Measurements from ENCODE around the gene SRP9. TPM values are rescaled to one million over a fixed set of nuclear protein-coding genes. Genes with fewer than 3 reads are reported as not detected.

Gene SRP9
- polyA plus RNA-seq, 1 of the 3 experiments (the other 2 are of a cell fraction): 156 TPM

GRCh38 chr1:225766967-225767633 is 10.5 kb upstream of the SRP9 start:
- peak; percentile 72 for DNase-seq
- Histone ChIP-seq H3K4me3 (ENCODE audit: low read depth in 2 of 2, low read length in 1 of 2) (no peak overlapping the region), H3K27me3 (ENCODE audit: insufficient read depth) (no peaks in the 10 kb centered on the region), H3K36me3 (replicated peaks in 1 of 2; ENCODE audit: control insufficient read depth in 1 of 2, insufficient read depth in 2 of 2, low read length in 1 of 2) (no peaks in the 10 kb centered on the region), H3K9me2 (no peaks in the 10 kb centered on the region), H3K4me2 (peak overlapping the region; percentile 38; the same call in 1 of the 2 replicates), H3K4me1 (ENCODE audit: control insufficient read depth in 1 of 2, insufficient read depth in 2 of 2, low read depth in 1 of 2, low read length in 1 of 2) (peaks cover 43 to 64% of the 10 kb centered on the region in 2 experiments), H3K9me3 (no peaks in the 10 kb centered on the region), H3K79me2 (ENCODE audit: insufficient read depth) (no peaks in the 10 kb centered on the region), H3F3A (replicated peaks; ENCODE audit: insufficient read depth) (peaks cover 37% of the 10 kb centered on the region), H4K20me1 (ENCODE audit: insufficient read depth) (no peaks in the 10 kb centered on the region), H3K9ac (peak overlapping the region; percentile 6), H3K27ac (ENCODE audit: low read depth in 2 of 2, low read length in 1 of 2) (peak overlapping the region; percentile 81 to 90), H2AFZ (ENCODE audit: low read depth) (no peak overlapping the region)
- WGBS (ENCODE audit: low lambda C conversion rate): 48% methylated on average over 4 of the region's 8 CpGs
- ChIA-PET CTCF (interaction anchor here (0.8 to 18.9 kb wide), 5 partner anchors 11 to 287 kb away, joined by 4 to 473 read pairs (median 20); partner anchors contain the start of gene SRP9), POLR2A (interaction anchor here (1.0 to 3.3 kb wide), 2 partner anchors 10 to 114 kb away, joined by 3 to 15 read pairs; partner anchors contain the start of genes ENAH and SRP9)
- TF ChIP-seq CHD2 (IDR thresholded peaks at IDR 0.05; ENCODE audit: low read length, partially characterized antibody) (peak; percentile 54), FOXM1 (IDR thresholded peaks at IDR 0.05; ENCODE audit: low read depth) (peak; percentile 62; the same call in 1 of the 2 replicates), JUND (IDR thresholded peaks at IDR 0.05) (peak; percentile 89), SMC3 (IDR thresholded peaks at IDR 0.05; ENCODE audit: low read depth, low read length) (no peak), PBX3 (IDR thresholded peaks at IDR 0.05) (peak; percentile 90), GABPA (IDR thresholded peaks at IDR 0.05; ENCODE audit: low read depth) (no peak), ZBTB33 (IDR thresholded peaks at IDR 0.05; ENCODE audit: borderline replicate concordance, low read depth) (peak; percentile 79; the same call in 1 of the 2 replicates), TEAD4 (IDR thresholded peaks at IDR 0.05; ENCODE audit: borderline replicate concordance, insufficient read depth) (peak; percentile 70; the same call in 1 of the 2 replicates), FOXJ3 (CRISPR knock-in tag; IDR thresholded peaks at IDR 0.05) (0 out of 2 replicates have a peak, but pooled peaks have one; percentile 25), FOSL2 (IDR thresholded peaks at IDR 0.05; ENCODE audit: borderline replicate concordance, low read depth) (peak; percentile 90), RXRA (IDR thresholded peaks at IDR 0.05; ENCODE audit: borderline replicate concordance, low read depth) (peak; percentile 71; the same call in 1 of the 2 replicates), ELF1 (IDR thresholded peaks at IDR 0.05) (no peak), EP300 (IDR thresholded peaks at IDR 0.05; ENCODE audit: borderline replicate concordance in 1 of 2, low read depth in 1 of 2, low read length in 1 of 2) (peak; percentile 71 to 93), REST (IDR thresholded peaks at IDR 0.05; ENCODE audit: low read depth, low read length) (0 out of 2 replicates have a peak, but pooled peaks have one; percentile 11), TCF12 (IDR thresholded peaks at IDR 0.05) (peak; percentile 99), NRF1 (IDR thresholded peaks at IDR 0.05; ENCODE audit: low read depth, low read length) (no peak), NFIC (IDR thresholded peaks at IDR 0.05; ENCODE audit: borderline replicate concordance) (peak; percentile 95), RAD21 (IDR thresholded peaks at IDR 0.05; ENCODE audit: low read length) (no peak), GATA2 (CRISPR knock-in tag; IDR thresholded peaks at IDR 0.05) (no peak; the same call in 1 of the 2 replicates), EZH2phosphoT487 (IDR thresholded peaks at IDR 0.05; ENCODE audit: borderline replicate concordance, low read depth) (no peak), POLR2AphosphoS5 (IDR thresholded peaks at IDR 0.05; ENCODE audit: low read depth, low read length) (peak; percentile 86; the same call in 1 of the 2 replicates)
- TF ChIP-seq, protein P1, sequence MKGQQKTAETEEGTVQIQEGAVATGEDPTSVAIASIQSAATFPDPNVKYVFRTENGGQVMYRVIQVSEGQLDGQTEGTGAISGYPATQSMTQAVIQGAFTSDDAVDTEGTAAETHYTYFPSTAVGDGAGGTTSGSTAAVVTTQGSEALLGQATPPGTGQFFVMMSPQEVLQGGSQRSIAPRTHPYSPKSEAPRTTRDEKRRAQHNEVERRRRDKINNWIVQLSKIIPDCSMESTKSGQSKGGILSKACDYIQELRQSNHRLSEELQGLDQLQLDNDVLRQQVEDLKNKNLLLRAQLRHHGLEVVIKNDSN (IDR thresholded peaks at IDR 0.05; ENCODE audit: borderline replicate concordance, low read depth): peak; percentile 59
- TF ChIP-seq, protein P2, sequence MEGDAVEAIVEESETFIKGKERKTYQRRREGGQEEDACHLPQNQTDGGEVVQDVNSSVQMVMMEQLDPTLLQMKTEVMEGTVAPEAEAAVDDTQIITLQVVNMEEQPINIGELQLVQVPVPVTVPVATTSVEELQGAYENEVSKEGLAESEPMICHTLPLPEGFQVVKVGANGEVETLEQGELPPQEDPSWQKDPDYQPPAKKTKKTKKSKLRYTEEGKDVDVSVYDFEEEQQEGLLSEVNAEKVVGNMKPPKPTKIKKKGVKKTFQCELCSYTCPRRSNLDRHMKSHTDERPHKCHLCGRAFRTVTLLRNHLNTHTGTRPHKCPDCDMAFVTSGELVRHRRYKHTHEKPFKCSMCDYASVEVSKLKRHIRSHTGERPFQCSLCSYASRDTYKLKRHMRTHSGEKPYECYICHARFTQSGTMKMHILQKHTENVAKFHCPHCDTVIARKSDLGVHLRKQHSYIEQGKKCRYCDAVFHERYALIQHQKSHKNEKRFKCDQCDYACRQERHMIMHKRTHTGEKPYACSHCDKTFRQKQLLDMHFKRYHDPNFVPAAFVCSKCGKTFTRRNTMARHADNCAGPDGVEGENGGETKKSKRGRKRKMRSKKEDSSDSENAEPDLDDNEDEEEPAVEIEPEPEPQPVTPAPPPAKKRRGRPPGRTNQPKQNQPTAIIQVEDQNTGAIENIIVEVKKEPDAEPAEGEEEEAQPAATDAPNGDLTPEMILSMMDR (IDR thresholded peaks at IDR 0.05): no peak
- TF ChIP-seq, protein P3, sequence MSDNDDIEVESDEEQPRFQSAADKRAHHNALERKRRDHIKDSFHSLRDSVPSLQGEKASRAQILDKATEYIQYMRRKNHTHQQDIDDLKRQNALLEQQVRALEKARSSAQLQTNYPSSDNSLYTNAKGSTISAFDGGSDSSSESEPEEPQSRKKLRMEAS (IDR thresholded peaks at IDR 0.05; ENCODE audit: low read depth): peak; percentile 85

All from SK-N-SH (cell line).